Liver (tissue), 3 donors: ENCODE results near the gene ELAVL1.

Source experiments
- FOXA1 ChIP-seq: IDR thresholded peaks from 2 replicates; pipeline ENCODE4 v1.6.1; 2016; ENCODE audit warnings: antibody characterized with exemption
- HNF4A ChIP-seq, 2 donors: conservative IDR thresholded peaks; 2 replicates each; pipeline ENCODE4 v1.6.1; 2016; ENCODE audit warnings: antibody characterized with exemption in 2 of 2, mild to moderate bottlenecking in 2 of 2
- HNF4G ChIP-seq: IDR thresholded peaks from 2 replicates; pipeline ENCODE4 v1.6.1; 2016; ENCODE audit warnings: antibody characterized with exemption
- RXRA ChIP-seq, 2 donors: IDR thresholded peaks; 2 replicates each; pipeline ENCODE4 v1.6.1; 2017 to 2018; ENCODE audit warnings: antibody characterized with exemption in 2 of 2, mild to moderate bottlenecking in 1 of 2
- YY1 ChIP-seq: IDR thresholded peaks from 2 replicates; pipeline ENCODE4 v1.6.1; 2016; ENCODE audit warnings: antibody characterized with exemption, mild to moderate bottlenecking
- TF ChIP-seq, protein P1 (sequence below): fragments of 150-350 bp; IDR thresholded peaks from 2 replicates; pipeline ENCODE4 v1.5.1; 2017; ENCODE audit warnings: improper control_type of control experiment, low read depth, low read length; ENCODE audit not compliant: missing input control
- TF ChIP-seq, protein P2 (sequence below): IDR thresholded peaks from 2 replicates; pipeline ENCODE4 v1.6.1; 2016; ENCODE audit warnings: antibody characterized with exemption
- TF ChIP-seq, protein P3 (sequence below): IDR thresholded peaks from 2 replicates; pipeline ENCODE4 v1.6.1; 2016; ENCODE audit warnings: antibody characterized with exemption, mild to moderate bottlenecking
- donor health status: healthy.
- donor health status: healthy.

DNA sequence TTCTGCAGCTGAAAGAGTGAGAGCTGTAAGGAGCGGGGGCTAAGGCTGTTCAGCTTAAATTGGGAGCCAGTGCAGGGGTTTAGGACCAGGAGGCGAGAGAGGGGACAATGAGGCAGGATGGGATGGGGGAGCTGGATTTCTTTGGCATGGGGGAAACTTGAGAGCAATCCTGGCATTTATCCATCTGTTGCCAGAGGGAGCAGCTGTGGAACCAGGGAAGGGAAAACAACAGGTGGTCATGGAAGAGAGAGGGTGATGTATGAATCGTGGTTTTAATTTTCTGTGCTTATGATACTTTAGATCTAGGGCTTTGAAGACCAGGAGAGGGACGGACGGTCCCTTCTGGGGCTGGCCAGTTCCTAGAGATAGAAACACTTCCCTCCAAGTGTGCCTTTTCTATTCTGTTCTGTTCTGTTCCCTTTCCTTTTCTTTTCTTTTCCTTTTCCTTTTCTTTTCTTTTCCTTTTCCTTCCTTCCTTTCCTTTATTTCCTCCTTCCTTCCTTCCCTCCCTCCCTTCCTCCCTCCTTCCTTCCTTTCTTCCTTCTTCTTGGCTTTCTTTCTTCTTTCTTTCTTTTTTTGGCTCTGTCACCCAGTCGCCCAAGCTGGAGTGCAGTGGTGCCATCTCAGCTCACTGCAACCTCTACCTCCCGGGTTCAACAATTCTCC lies 31.1 kb upstream of the ELAVL1 start:
- TF ChIP-seq RXRA (IDR thresholded peaks at IDR 0.05) (no peak), FOXA1 (no peak), HNF4A (conservative IDR thresholded peaks at IDR 0.05) (no peak), YY1 (no peak), HNF4G (no peak)
- TF ChIP-seq, protein P1, sequence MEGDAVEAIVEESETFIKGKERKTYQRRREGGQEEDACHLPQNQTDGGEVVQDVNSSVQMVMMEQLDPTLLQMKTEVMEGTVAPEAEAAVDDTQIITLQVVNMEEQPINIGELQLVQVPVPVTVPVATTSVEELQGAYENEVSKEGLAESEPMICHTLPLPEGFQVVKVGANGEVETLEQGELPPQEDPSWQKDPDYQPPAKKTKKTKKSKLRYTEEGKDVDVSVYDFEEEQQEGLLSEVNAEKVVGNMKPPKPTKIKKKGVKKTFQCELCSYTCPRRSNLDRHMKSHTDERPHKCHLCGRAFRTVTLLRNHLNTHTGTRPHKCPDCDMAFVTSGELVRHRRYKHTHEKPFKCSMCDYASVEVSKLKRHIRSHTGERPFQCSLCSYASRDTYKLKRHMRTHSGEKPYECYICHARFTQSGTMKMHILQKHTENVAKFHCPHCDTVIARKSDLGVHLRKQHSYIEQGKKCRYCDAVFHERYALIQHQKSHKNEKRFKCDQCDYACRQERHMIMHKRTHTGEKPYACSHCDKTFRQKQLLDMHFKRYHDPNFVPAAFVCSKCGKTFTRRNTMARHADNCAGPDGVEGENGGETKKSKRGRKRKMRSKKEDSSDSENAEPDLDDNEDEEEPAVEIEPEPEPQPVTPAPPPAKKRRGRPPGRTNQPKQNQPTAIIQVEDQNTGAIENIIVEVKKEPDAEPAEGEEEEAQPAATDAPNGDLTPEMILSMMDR: no peak
- TF ChIP-seq, protein P2, sequence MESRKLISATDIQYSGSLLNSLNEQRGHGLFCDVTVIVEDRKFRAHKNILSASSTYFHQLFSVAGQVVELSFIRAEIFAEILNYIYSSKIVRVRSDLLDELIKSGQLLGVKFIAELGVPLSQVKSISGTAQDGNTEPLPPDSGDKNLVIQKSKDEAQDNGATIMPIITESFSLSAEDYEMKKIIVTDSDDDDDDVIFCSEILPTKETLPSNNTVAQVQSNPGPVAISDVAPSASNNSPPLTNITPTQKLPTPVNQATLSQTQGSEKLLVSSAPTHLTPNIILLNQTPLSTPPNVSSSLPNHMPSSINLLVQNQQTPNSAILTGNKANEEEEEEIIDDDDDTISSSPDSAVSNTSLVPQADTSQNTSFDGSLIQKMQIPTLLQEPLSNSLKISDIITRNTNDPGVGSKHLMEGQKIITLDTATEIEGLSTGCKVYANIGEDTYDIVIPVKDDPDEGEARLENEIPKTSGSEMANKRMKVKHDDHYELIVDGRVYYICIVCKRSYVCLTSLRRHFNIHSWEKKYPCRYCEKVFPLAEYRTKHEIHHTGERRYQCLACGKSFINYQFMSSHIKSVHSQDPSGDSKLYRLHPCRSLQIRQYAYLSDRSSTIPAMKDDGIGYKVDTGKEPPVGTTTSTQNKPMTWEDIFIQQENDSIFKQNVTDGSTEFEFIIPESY: no peak
- TF ChIP-seq, protein P3, sequence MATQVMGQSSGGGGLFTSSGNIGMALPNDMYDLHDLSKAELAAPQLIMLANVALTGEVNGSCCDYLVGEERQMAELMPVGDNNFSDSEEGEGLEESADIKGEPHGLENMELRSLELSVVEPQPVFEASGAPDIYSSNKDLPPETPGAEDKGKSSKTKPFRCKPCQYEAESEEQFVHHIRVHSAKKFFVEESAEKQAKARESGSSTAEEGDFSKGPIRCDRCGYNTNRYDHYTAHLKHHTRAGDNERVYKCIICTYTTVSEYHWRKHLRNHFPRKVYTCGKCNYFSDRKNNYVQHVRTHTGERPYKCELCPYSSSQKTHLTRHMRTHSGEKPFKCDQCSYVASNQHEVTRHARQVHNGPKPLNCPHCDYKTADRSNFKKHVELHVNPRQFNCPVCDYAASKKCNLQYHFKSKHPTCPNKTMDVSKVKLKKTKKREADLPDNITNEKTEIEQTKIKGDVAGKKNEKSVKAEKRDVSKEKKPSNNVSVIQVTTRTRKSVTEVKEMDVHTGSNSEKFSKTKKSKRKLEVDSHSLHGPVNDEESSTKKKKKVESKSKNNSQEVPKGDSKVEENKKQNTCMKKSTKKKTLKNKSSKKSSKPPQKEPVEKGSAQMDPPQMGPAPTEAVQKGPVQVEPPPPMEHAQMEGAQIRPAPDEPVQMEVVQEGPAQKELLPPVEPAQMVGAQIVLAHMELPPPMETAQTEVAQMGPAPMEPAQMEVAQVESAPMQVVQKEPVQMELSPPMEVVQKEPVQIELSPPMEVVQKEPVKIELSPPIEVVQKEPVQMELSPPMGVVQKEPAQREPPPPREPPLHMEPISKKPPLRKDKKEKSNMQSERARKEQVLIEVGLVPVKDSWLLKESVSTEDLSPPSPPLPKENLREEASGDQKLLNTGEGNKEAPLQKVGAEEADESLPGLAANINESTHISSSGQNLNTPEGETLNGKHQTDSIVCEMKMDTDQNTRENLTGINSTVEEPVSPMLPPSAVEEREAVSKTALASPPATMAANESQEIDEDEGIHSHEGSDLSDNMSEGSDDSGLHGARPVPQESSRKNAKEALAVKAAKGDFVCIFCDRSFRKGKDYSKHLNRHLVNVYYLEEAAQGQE: no peak
